Chondrocyte (in vitro differentiated cells): ENCODE results near the gene PAPOLA. TPM values are rescaled to one million over a fixed set of nuclear protein-coding genes. Genes with fewer than 3 reads are reported as not detected.

Source experiments
- DNase-seq: peaks from one replicate; pipeline ENCODE4 v3.0.0; 2021; ENCODE audit warnings: mixed read lengths, low spot score
- H3K27ac Mint-ChIP-seq: one replicate; pipeline ENCODE4 v1.8.0; 2021; ENCODE audit warnings: mild to moderate bottlenecking, moderate library complexity, mixed read lengths; ENCODE audit not compliant: unreplicated experiment
- H3K27me3 Mint-ChIP-seq: 2 replicates; pipeline ENCODE4 v1.8.0; 2021; ENCODE audit warnings: low read depth, mixed read lengths
- H3K36me3 Mint-ChIP-seq: 2 replicates; pipeline ENCODE4 v1.8.0; 2021; ENCODE audit warnings: low read depth, mixed read lengths
- H3K4me1 Mint-ChIP-seq: 2 replicates; pipeline ENCODE4 v1.8.0; 2021; ENCODE audit warnings: low read depth, mild to moderate bottlenecking, mixed read lengths
- H3K4me3 Mint-ChIP-seq: one replicate; pipeline ENCODE4 v1.8.0; 2021; ENCODE audit warnings: mild to moderate bottlenecking, moderate library complexity, mixed read lengths; ENCODE audit not compliant: unreplicated experiment
- H3K9me3 Mint-ChIP-seq: 2 replicates; pipeline ENCODE4 v1.8.0; 2021; ENCODE audit warnings: low read depth, mixed read lengths
- total RNA-seq: library from RNA; stranded (reverse); gene quantifications from 3 replicates; pipeline ENCODE4 v1.2.1, GENCODE V29; 2021
- TF ChIP-seq, protein P1 (sequence below): fragments of 200-600 bp; sonication (generic); IDR thresholded peaks from 2 replicates; pipeline ENCODE4 v1.5.0; 2021; ENCODE audit warnings: antibody characterized with exemption, mild to moderate bottlenecking, moderate library complexity

PAPOLA gene
- total RNA-seq, 1 donor from 2014 or later, result 114 TPM

GRCh38 chr14:96597680-96598079 is 95.5 kb downstream of the PAPOLA start:
- no peak overlapping the region for H3K4me3 Mint-ChIP-seq
- DNase-seq, result no peak
- TF ChIP-seq, protein P1, sequence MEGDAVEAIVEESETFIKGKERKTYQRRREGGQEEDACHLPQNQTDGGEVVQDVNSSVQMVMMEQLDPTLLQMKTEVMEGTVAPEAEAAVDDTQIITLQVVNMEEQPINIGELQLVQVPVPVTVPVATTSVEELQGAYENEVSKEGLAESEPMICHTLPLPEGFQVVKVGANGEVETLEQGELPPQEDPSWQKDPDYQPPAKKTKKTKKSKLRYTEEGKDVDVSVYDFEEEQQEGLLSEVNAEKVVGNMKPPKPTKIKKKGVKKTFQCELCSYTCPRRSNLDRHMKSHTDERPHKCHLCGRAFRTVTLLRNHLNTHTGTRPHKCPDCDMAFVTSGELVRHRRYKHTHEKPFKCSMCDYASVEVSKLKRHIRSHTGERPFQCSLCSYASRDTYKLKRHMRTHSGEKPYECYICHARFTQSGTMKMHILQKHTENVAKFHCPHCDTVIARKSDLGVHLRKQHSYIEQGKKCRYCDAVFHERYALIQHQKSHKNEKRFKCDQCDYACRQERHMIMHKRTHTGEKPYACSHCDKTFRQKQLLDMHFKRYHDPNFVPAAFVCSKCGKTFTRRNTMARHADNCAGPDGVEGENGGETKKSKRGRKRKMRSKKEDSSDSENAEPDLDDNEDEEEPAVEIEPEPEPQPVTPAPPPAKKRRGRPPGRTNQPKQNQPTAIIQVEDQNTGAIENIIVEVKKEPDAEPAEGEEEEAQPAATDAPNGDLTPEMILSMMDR, result no peak
- no peaks in the 10 kb centered on the region for H3K9me3 Mint-ChIP-seq
- no peaks in the 10 kb centered on the region for H3K36me3 Mint-ChIP-seq
- no peak overlapping the region for H3K27ac Mint-ChIP-seq
- H3K27me3 Mint-ChIP-seq, result peaks cover 3% of the 10 kb centered on the region
- no peaks in the 10 kb centered on the region for H3K4me1 Mint-ChIP-seq

GRCh38 chr14:96598332-96598928 is 96.2 kb downstream of the PAPOLA start:
- H3K4me1 Mint-ChIP-seq, result no peaks in the 10 kb centered on the region
- no peak overlapping the region for H3K27ac Mint-ChIP-seq
- peaks cover 6% of the 10 kb centered on the region for H3K27me3 Mint-ChIP-seq
- no peak for DNase-seq
- H3K36me3 Mint-ChIP-seq, result no peaks in the 10 kb centered on the region
- no peaks in the 10 kb centered on the region for H3K9me3 Mint-ChIP-seq
- TF ChIP-seq, protein P1, result no peak
- no peak overlapping the region for H3K4me3 Mint-ChIP-seq

DNA sequence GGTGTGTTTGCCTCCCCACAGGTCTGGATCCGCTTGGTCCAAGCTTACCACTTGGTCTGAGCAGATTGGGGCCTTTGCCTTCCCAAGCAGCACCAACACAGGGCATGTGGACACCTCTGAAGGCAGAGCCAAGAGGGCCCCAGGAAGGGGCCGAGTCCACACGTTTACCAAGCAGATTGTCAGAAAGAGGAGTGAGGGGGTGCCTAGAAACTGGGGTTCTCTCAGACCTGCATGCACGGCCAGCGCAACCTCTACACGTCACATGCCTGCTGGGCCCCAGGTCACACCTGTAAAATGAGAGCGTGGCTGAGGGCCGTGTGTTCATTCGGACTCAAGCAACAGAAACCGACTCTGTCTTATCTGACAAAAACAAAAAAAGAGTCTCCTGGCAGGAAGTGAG is 96.9 kb downstream of the PAPOLA start:
- no peak for DNase-seq
- H3K27ac Mint-ChIP-seq, result no peak overlapping the region
- H3K36me3 Mint-ChIP-seq, result no peaks in the 10 kb centered on the region
- H3K4me1 Mint-ChIP-seq, result no peaks in the 10 kb centered on the region
- H3K4me3 Mint-ChIP-seq, result no peak overlapping the region
- no peaks in the 10 kb centered on the region for H3K9me3 Mint-ChIP-seq
- H3K27me3 Mint-ChIP-seq, result peaks cover 9% of the 10 kb centered on the region
- TF ChIP-seq, protein P1, result no peak

GRCh38 chr14:96602186-96602585 is 100.0 kb downstream of the PAPOLA start:
- Mint-ChIP-seq H3K9me3 (no peaks in the 10 kb centered on the region), H3K27ac (no peak overlapping the region), H3K36me3 (no peaks in the 10 kb centered on the region)

GRCh38 chr14:96603350-96604255 is 101.4 kb downstream of the PAPOLA start:
- Mint-ChIP-seq H3K36me3 (no peaks in the 10 kb centered on the region), H3K27ac (no peak overlapping the region), H3K27me3 (peaks cover 12% of the 10 kb centered on the region), H3K4me1 (no peaks in the 10 kb centered on the region), H3K4me3 (no peak overlapping the region), H3K9me3 (no peaks in the 10 kb centered on the region)
- TF ChIP-seq, protein P1, result no peak
- DNase-seq, result no peak

More at GRCh38 chr14:96602186-96602585, 100.0 kb downstream of the PAPOLA start:
- peaks cover 14% of the 10 kb centered on the region for H3K27me3 Mint-ChIP-seq
- no peaks in the 10 kb centered on the region for H3K4me1 Mint-ChIP-seq
- TF ChIP-seq, protein P1, result no peak
- no peak for DNase-seq
- no peak overlapping the region for H3K4me3 Mint-ChIP-seq
